Measurements from ENCODE around the gene FAM234A.

Gene FAM234A

DNA sequence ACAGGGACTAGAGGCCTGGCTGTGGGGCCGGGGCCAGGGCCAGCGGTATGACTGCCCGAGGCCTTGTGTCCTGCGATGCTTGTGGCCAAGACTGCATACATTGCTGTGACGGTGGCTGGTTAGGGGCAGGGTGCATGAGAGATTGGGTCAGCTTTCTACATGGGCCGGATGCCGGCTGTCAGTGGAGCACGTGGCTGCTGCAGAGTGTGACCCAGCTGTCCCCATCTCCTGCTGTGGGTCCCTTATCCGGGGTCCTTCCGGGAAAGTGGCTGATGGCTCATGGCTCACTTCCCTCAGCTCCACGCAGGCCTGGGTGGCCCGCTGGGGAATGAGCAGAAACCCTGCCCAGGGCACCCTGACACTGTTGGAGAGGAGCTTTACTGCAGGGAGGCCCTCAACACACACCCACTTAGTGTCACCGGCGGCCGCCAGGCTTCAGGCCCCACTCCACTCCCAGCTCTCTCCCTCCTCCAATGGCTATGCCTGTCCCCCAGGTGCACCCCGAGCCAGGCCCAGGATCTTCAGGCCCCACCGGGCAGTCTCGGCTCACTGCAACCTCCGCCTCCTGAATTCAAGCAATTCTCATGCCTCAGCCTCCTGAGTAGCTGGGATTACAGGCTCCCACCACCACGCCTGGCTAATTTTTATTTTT lies 41.9 kb downstream of the FAM234A start:
- H3K4me3 ChIP-seq (ENCODE audit: low read depth, low read length): no peak overlapping the region
- TF ChIP-seq, protein P1, sequence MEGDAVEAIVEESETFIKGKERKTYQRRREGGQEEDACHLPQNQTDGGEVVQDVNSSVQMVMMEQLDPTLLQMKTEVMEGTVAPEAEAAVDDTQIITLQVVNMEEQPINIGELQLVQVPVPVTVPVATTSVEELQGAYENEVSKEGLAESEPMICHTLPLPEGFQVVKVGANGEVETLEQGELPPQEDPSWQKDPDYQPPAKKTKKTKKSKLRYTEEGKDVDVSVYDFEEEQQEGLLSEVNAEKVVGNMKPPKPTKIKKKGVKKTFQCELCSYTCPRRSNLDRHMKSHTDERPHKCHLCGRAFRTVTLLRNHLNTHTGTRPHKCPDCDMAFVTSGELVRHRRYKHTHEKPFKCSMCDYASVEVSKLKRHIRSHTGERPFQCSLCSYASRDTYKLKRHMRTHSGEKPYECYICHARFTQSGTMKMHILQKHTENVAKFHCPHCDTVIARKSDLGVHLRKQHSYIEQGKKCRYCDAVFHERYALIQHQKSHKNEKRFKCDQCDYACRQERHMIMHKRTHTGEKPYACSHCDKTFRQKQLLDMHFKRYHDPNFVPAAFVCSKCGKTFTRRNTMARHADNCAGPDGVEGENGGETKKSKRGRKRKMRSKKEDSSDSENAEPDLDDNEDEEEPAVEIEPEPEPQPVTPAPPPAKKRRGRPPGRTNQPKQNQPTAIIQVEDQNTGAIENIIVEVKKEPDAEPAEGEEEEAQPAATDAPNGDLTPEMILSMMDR (IDR thresholded peaks at IDR 0.05; ENCODE audit: borderline replicate concordance, insufficient read depth, low read depth, low read length): no peak

DNA sequence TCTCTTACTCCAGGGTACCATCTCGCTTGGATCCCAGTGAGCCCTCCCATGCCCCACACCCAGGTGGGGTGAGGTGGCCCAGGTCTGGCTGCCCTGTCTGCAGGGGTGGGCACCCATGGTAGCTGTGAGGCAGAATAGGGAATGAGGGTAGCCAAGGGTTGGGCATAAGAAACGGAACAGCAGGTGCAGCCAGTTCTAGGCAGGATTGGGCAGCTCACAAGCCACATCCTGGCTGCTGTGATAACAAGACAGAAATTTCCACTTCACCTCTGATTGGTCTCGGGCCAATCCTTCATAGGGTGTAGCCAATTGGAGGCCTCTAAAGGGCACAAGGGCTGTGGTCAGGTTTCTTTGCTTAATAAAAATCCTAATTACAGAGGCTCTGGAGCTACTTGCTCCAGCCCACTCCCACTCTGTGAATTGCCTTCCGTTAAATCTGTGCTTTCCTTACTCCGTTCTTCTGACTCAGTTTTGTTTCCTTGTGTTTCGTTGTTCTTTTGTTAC lies 44.3 kb downstream of the FAM234A start:
- TF ChIP-seq, protein P1 (IDR thresholded peaks at IDR 0.05; ENCODE audit: borderline replicate concordance, insufficient read depth, low read depth, low read length): no peak

DNA sequence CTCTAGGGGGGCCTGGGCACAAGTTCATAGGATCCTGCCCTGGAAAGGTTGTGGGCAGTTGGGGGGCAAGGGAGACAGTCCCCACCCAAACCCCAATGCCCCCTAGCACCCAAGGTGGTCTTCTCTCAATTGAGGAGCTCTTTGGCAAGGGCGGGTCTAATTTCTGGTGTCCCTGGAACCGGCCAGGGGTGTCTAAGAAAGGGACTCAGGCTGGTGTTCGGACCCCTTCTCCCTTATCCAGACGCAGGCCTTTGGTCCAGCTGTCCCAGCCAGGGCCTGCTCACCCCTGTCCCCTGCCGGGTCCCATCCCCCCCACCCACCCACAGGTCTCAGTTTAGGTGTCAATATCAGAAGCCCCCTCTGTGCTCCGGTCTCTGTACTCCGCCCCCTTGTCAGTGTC lies 44.9 kb downstream of the FAM234A start:
- TF ChIP-seq, protein P1 (IDR thresholded peaks at IDR 0.05; ENCODE audit: borderline replicate concordance, insufficient read depth, low read depth, low read length): no peak
- no peak overlapping the region for H3K4me3 ChIP-seq (ENCODE audit: low read depth, low read length)

More for the DNA sequence above, 44.3 kb downstream of the FAM234A start:
- H3K4me3 ChIP-seq (ENCODE audit: low read depth, low read length): no peak overlapping the region

DNA sequence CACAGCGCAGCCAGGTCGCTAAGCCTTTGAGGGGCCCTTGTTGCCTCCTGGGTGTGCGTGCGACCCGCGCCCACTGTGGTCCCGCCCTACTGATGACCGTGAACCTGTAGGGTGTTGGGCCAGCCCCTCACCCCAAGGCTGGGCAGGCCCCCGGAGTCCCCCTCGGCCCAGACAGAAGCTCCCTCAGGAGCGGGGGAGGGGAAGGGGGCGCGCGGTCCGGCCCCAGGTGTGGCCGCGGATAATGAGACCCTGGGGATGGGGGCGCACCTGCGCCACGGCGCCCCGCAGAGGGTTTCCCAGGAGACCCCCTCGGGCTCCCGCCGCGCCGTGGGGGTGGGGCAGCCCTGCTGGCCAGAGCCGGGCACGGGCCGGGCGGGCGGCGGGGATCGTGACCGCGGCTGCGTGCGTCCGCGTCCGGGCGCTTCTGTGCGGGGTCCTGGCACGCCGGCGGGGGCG lies 45.4 kb downstream of the FAM234A start:
- TF ChIP-seq, protein P1 (IDR thresholded peaks at IDR 0.05; ENCODE audit: borderline replicate concordance, insufficient read depth, low read depth, low read length): no peak
- no peak overlapping the region for H3K4me3 ChIP-seq (ENCODE audit: low read depth, low read length)

DNA sequence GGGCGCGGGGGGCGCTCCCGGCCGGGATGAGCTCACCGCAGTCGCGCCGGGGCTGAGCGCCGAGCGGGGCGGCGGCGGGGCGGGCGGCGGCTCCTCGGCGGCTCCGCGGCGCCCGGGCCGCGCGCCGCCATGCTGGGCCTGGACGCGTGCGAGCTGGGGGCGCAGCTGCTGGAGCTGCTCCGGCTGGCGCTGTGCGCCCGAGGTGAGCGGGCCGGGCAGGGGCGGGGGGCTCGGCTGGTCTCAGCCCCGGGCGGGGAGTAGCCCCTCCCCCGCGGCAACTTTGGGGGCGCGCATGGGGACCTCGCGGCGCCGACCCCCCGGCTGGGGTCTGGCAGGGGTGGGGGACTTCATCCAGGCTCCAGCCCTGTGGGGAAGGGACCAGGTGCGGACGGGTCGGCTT lies 45.9 kb downstream of the FAM234A start, which contains the start of gene ARHGDIG:
ARHGDIG (plus strand) TSS at position 40 of the 400 bp plus-strand sequence; CDS start at position 130, 90 bp downstream.
- TF ChIP-seq, protein P1 (IDR thresholded peaks at IDR 0.05; ENCODE audit: borderline replicate concordance, insufficient read depth, low read depth, low read length): no peak
- no peak within 1 kb of the TSS for H3K4me3 ChIP-seq (ENCODE audit: low read depth, low read length)

DNA sequence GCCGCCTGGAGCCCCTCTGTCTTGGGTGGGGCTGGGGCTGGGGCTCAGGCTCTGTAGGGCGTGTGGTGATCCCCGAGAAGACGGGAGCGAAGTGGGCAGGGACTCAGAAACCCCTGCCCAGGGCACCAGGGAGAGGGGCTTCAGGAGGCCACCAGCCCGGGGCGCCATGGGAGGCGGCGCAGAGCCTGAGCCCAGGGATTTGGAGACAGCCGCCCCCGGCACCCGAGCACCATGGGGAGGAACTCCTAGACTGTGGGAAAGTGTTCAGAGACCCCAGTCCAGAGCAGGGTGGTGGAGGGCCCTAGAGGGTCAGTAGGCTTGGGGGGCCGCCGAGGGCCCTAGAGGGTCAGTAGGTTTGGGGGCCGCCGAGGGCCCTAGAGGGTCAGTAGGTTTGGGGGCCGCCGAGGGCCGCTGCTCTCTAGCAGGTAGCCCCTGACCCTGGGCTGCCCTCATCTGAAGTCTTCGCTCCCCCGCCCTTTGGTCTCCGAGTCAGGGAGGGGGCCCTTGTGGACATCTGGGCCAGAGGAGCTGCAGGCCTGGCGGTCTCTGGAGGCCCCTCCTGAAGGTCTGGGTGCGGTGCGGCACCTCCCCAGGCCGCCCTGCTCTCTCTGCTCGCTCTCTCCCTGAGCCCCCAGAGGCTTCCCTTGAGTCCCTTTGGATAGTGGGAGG lies 46.5 kb downstream of the FAM234A start:
- H3K4me3 ChIP-seq (ENCODE audit: low read depth, low read length): no peak overlapping the region
- TF ChIP-seq, protein P1 (IDR thresholded peaks at IDR 0.05; ENCODE audit: borderline replicate concordance, insufficient read depth, low read depth, low read length): no peak
